Measurements from ENCODE around the gene TFF1. TPM values are rescaled to one million over a fixed set of nuclear protein-coding genes. Genes with fewer than 3 reads are reported as not detected.
"Not testable (repeated sequence)": the region's sequence is repeated elsewhere in the genome, so short reads cannot be mapped to it uniquely, and the experiment has no call there.

TFF1 gene
- not detected in 2 replicates for total RNA-seq (2014; rRNA removed; shearing (Covaris generic))
- polyA plus RNA-seq (2015; cell fraction: cytosol; rRNA removed): not detected in 2 replicates
- polyA plus RNA-seq (2015; cell fraction: nucleus; rRNA removed): not detected in 2 replicates

GRCh38 chr21:42366292-42367010 lies at the start of gene TFF1:
Gene TFF1, minus strand, starts transcription at chr21:42366535. Its CDS starts 40 bp downstream, at chr21:42366495.
- peak; percentile 69 for DNase-seq (ENCODE audit: low read depth)

GRCh38 chr21:42414928-42415769 lies 48.8 kb upstream of the TFF1 start:
- peak; percentile 82 for DNase-seq (ENCODE audit: low read depth)

- no peak for DNase-seq (ENCODE audit: low read depth)
Observed at GRCh38 chr21:42414553-42414927, 48.2 kb upstream of the TFF1 start.

- DNase-seq (ENCODE audit: low read depth): no peak
Observed at GRCh38 chr21:42414066-42414465, 47.7 kb upstream of the TFF1 start.

GRCh38 chr21:42413500-42413899 lies 47.2 kb upstream of the TFF1 start:
- no peak for DNase-seq (ENCODE audit: low read depth)

- no peak for DNase-seq (ENCODE audit: low read depth)
Observed at GRCh38 chr21:42413093-42413492, 46.8 kb upstream of the TFF1 start.

- DNase-seq (ENCODE audit: low read depth): no peak
Observed at GRCh38 chr21:42412636-42412933, 46.2 kb upstream of the TFF1 start.

GRCh38 chr21:42411891-42412635 lies 45.7 kb upstream of the TFF1 start:
- no peak for DNase-seq (ENCODE audit: low read depth)

GRCh38 chr21:42411197-42411869 lies 45.0 kb upstream of the TFF1 start:
- DNase-seq (ENCODE audit: low read depth): no peak

GRCh38 chr21:42409366-42409765 lies 43.0 kb upstream of the TFF1 start:
- DNase-seq (ENCODE audit: low read depth): no peak

- not testable (repeated sequence) for DNase-seq (ENCODE audit: low read depth)
Observed at GRCh38 chr21:42408718-42409117, 42.4 kb upstream of the TFF1 start.

- DNase-seq (ENCODE audit: low read depth): no peak
Observed at GRCh38 chr21:42407476-42407875, 41.1 kb upstream of the TFF1 start.

GRCh38 chr21:42406866-42407265 lies 40.5 kb upstream of the TFF1 start:
- DNase-seq (ENCODE audit: low read depth): no peak

- DNase-seq (ENCODE audit: low read depth): no peak
Observed at GRCh38 chr21:42406201-42406621, 39.9 kb upstream of the TFF1 start.

- DNase-seq (ENCODE audit: low read depth): no peak
Observed at GRCh38 chr21:42405064-42406013, 39.0 kb upstream of the TFF1 start.

- no peak for DNase-seq (ENCODE audit: low read depth)
Observed at GRCh38 chr21:42404539-42404938, 38.2 kb upstream of the TFF1 start.

GRCh38 chr21:42403611-42404231 lies 37.4 kb upstream of the TFF1 start, which contains the start of gene UBASH3A:
Gene UBASH3A, plus strand, starts transcription at chr21:42403902. Its CDS starts 44 bp downstream, at chr21:42403946.
- DNase-seq (ENCODE audit: low read depth): no peak

GRCh38 chr21:42401820-42402251 lies 35.5 kb upstream of the TFF1 start:
- no peak for DNase-seq (ENCODE audit: low read depth)

- DNase-seq (ENCODE audit: low read depth): no peak
Observed at GRCh38 chr21:42401154-42401553, 34.8 kb upstream of the TFF1 start.
